H1 (cell line): ENCODE results near the gene GRM7. TPM values are rescaled to one million over a fixed set of nuclear protein-coding genes. Genes with fewer than 3 reads are reported as not detected.

Source experiments
- CTCF ChIA-PET: fragments of 300-600 bp; sonication (Branson Sonifier 250); formaldehyde crosslinking; loops from one replicate; lab custom pipeline; 2021; ENCODE audit not compliant: partially characterized antibody; lab: Charles Lee
- POLR2A ChIA-PET: fragments of 300-600 bp; sonication (Branson Sonifier 250); formaldehyde crosslinking; loops from one replicate; lab custom pipeline; 2021; ENCODE audit warnings: inconsistent platforms; ENCODE audit not compliant: partially characterized antibody; lab: Charles Lee
- DNase-seq, 2 experiments: peaks; one replicate each; pipeline versions ENCODE4 v3.0.0 to v3.0.0-alpha.2; 2010 to 2022; ENCODE audit warnings: low spot score in 2 of 2, low read depth in 1 of 2, mixed read lengths in 1 of 2
- FAIRE-seq: peaks from 2 replicates; lab custom pipeline; 2011; peaks lifted over from hg19 to GRCh38; lab: Jason Lieb, UNC
- H2AFZ ChIP-seq: 2 replicates; pipeline ENCODE4 v1.8.1; 2012; ENCODE audit warnings: low read length, inconsistent platforms
- H2AK5ac ChIP-seq: 2 replicates; pipeline ENCODE4 v1.6.1; 2013; ENCODE audit warnings: low read depth, low read length
- H2BK120ac ChIP-seq: replicated peaks from 2 replicates; pipeline ENCODE3; 2013; ENCODE audit warnings: low read depth, low read length, inconsistent platforms
- H2BK12ac ChIP-seq: 2 replicates; pipeline ENCODE4 v1.6.1; 2013; ENCODE audit warnings: low read depth, low read length
- H2BK15ac ChIP-seq: 2 replicates; pipeline ENCODE4 v1.6.1; 2013; ENCODE audit warnings: low read length
- H2BK20ac ChIP-seq: 2 replicates; pipeline ENCODE4 v1.6.1; 2013; ENCODE audit warnings: low read length
- H2BK5ac ChIP-seq: 2 replicates; pipeline ENCODE4 v1.6.1; 2013; ENCODE audit warnings: low read depth, low read length
- H3K14ac ChIP-seq: 2 replicates; pipeline ENCODE4 v1.6.1; 2013; ENCODE audit warnings: inconsistent platforms; ENCODE audit not compliant: insufficient read length
- H3K18ac ChIP-seq: 2 replicates; pipeline ENCODE4 v1.6.1; 2013; ENCODE audit warnings: low read length; ENCODE audit errors: extremely low read depth
- H3K23ac ChIP-seq: 2 replicates; pipeline ENCODE4 v1.6.1; 2013; ENCODE audit warnings: inconsistent platforms; ENCODE audit not compliant: insufficient read length
- H3K23me2 ChIP-seq: 2 replicates; pipeline ENCODE4 v1.6.1; 2013; ENCODE audit warnings: low read depth, low read length
- H3K27ac ChIP-seq: 2 replicates; pipeline ENCODE4 v1.6.1; 2011; ENCODE audit warnings: low read depth, low read length, inconsistent platforms
- H3K27me3 ChIP-seq, 4 experiments: replicated peaks in 1 of 4; 1 replicate in 1 of 4; 2 replicates in 3 of 4; pipeline versions ENCODE4 v1.6.1 to v1.8.1; 2011 to 2013; ENCODE audit warnings: low read length in 3 of 4, mild to moderate bottlenecking in 3 of 4, inconsistent platforms in 2 of 4, mixed read lengths in 2 of 4, moderate library complexity in 1 of 4; ENCODE audit not compliant: control insufficient read depth in 3 of 4, insufficient read depth in 3 of 4; ENCODE audit errors: extremely low read depth in 1 of 4
- H3K36me3 ChIP-seq, 4 experiments: 2 replicates each; pipeline versions ENCODE4 v1.6.1 to v1.8.1; 2011 to 2013; ENCODE audit warnings: mild to moderate bottlenecking in 4 of 4, low read length in 3 of 4, moderate library complexity in 2 of 4, control low read depth in 1 of 4, inconsistent platforms in 1 of 4; ENCODE audit not compliant: insufficient read depth in 4 of 4, control insufficient read depth in 2 of 4
- H3K4ac ChIP-seq: replicated peaks from 2 replicates; pipeline ENCODE3; 2013; ENCODE audit warnings: low read length, low read depth, mixed read lengths, inconsistent platforms; ENCODE audit not compliant: insufficient read length
- H3K4me1 ChIP-seq, 4 experiments: replicated peaks in 1 of 4; 1 replicate in 1 of 4; 2 replicates in 3 of 4; pipeline versions ENCODE4 v1.6.1 to v1.8.1; 2011 to 2013; ENCODE audit warnings: low read length in 3 of 4, inconsistent platforms in 2 of 4, mixed read lengths in 1 of 4; ENCODE audit not compliant: insufficient read depth in 4 of 4, control insufficient read depth in 3 of 4
- H3K4me2 ChIP-seq, 2 experiments: 2 replicates each; pipeline versions ENCODE4 v1.6.1 to v1.8.1; 2011 to 2013; ENCODE audit warnings: low read depth in 2 of 2, low read length in 2 of 2, control low read depth in 1 of 2, inconsistent platforms in 1 of 2, mild to moderate bottlenecking in 1 of 2; ENCODE audit not compliant: insufficient read depth in 1 of 2
- H3K4me3 ChIP-seq, 4 experiments: fragments of 200-600, 300-600 bp in 1 of 4; sonication (generic), shearing (Covaris generic), sonication (Bioruptor Twin) in 1 of 4; 2 replicates each; pipeline versions ENCODE4 v1.5.1 to v1.8.1; 2011 to 2016; ENCODE audit warnings: low read length in 4 of 4, low read depth in 3 of 4, control low read depth in 2 of 4, inconsistent platforms in 2 of 4, mild to moderate bottlenecking in 2 of 4, mixed read lengths in 1 of 4, moderate library complexity in 1 of 4; ENCODE audit not compliant: insufficient read depth in 2 of 4; ENCODE audit errors: extremely low read depth in 1 of 4
- H3K56ac ChIP-seq: replicated peaks from 2 replicates; pipeline ENCODE3; 2013; ENCODE audit warnings: low read depth, mild to moderate bottlenecking, mixed read lengths, low read length, inconsistent platforms; ENCODE audit not compliant: insufficient read length
- H3K79me1 ChIP-seq: 2 replicates; pipeline ENCODE4 v1.6.1; 2013; ENCODE audit warnings: low read depth, low read length, control low read depth
- H3K79me2 ChIP-seq, 2 experiments: 2 replicates each; pipeline versions ENCODE4 v1.6.1 to v1.8.1; 2012 to 2013; ENCODE audit warnings: low read length in 2 of 2, mild to moderate bottlenecking in 2 of 2, inconsistent platforms in 1 of 2; ENCODE audit not compliant: insufficient read depth in 2 of 2, control insufficient read depth in 1 of 2
- H3K9ac ChIP-seq, 4 experiments: replicated peaks in 1 of 4; 1 replicate in 1 of 4; 2 replicates in 3 of 4; pipeline versions ENCODE4 v1.6.1 to v1.8.1; 2011 to 2013; ENCODE audit warnings: low read depth in 3 of 4, low read length in 3 of 4, control low read depth in 2 of 4, mild to moderate bottlenecking in 2 of 4, moderate library complexity in 2 of 4, inconsistent platforms in 1 of 4; ENCODE audit errors: extremely low read depth in 1 of 4
- H3K9me3 ChIP-seq, 2 experiments: 2 replicates each; pipeline versions ENCODE4 v1.6.1 to v1.8.1; 2012 to 2013; ENCODE audit warnings: mild to moderate bottlenecking in 2 of 2, moderate library complexity in 2 of 2, control low read depth in 1 of 2, inconsistent platforms in 1 of 2, low read depth in 1 of 2, low read length in 1 of 2, mixed read lengths in 1 of 2; ENCODE audit not compliant: insufficient read depth in 2 of 2
- H4K20me1 ChIP-seq, 2 experiments: replicated peaks in 1 of 2; 2 replicates each; pipeline versions ENCODE3 to v1.8.1; 2011 to 2013; ENCODE audit warnings: inconsistent platforms in 2 of 2, low read length in 2 of 2, mild to moderate bottlenecking in 1 of 2; ENCODE audit not compliant: insufficient read depth in 2 of 2, control insufficient read depth in 1 of 2
- H4K5ac ChIP-seq: 2 replicates; pipeline ENCODE4 v1.6.1; 2013; ENCODE audit warnings: low read length, low read depth, mixed read lengths, inconsistent platforms; ENCODE audit not compliant: insufficient read length
- H4K8ac ChIP-seq: 2 replicates; pipeline ENCODE4 v1.8.0; 2013; ENCODE audit warnings: mild to moderate bottlenecking, moderate library complexity, low read length, inconsistent platforms; ENCODE audit not compliant: insufficient read depth; ENCODE audit errors: extremely low read depth
- H4K91ac ChIP-seq: replicated peaks from 2 replicates; pipeline ENCODE3; 2013; ENCODE audit warnings: low read length, mixed read lengths, inconsistent platforms; ENCODE audit not compliant: insufficient read length
- ATF2 ChIP-seq: IDR thresholded peaks from 2 replicates; pipeline ENCODE4 v1.6.1; 2012; ENCODE audit warnings: low read length, inconsistent platforms
- BACH1 ChIP-seq: IDR thresholded peaks from 2 replicates; pipeline ENCODE4 v1.6.1; 2012; ENCODE audit warnings: low read length, improper control_type of control experiment
- BRCA1 ChIP-seq: IDR thresholded peaks from 2 replicates; pipeline ENCODE4 v1.6.1; 2012; ENCODE audit warnings: low read depth, low read length, improper control_type of control experiment
- CTCF ChIP-seq, 3 experiments: IDR thresholded peaks; 1 replicate in 2 of 3; 2 replicates in 1 of 3; pipeline versions ENCODE4 v1.5.1 to v1.6.1; 2011; ENCODE audit warnings: low read length in 3 of 3, mild to moderate bottlenecking in 3 of 3, inconsistent platforms in 2 of 3, low read depth in 1 of 3, moderate library complexity in 1 of 3; ENCODE audit not compliant: insufficient read depth in 1 of 3; ENCODE audit errors: control extremely low read depth in 1 of 3
- HDAC2 ChIP-seq, 2 experiments: fragments of 300-600 bp in 1 of 2; sonication (generic) in 1 of 2; IDR thresholded peaks; 2 replicates each; pipeline ENCODE4 v1.6.1; 2011 to 2012; ENCODE audit warnings: low read depth in 2 of 2, low read length in 2 of 2, mild to moderate bottlenecking in 2 of 2, moderate library complexity in 2 of 2, borderline replicate concordance in 1 of 2, inconsistent platforms in 1 of 2
- JUND ChIP-seq: IDR thresholded peaks from 2 replicates; pipeline ENCODE4 v1.6.1; 2011; ENCODE audit warnings: mild to moderate bottlenecking, improper control_type of control experiment, low read length
- MAX ChIP-seq: IDR thresholded peaks from 2 replicates; pipeline ENCODE4 v1.6.1; 2012; ENCODE audit warnings: inconsistent platforms
- POLR2AphosphoS5 ChIP-seq: IDR thresholded peaks from 2 replicates; pipeline ENCODE4 v1.6.1; 2011; ENCODE audit warnings: low read depth, low read length
- SIRT6 ChIP-seq: IDR thresholded peaks from one replicate; pipeline ENCODE4 v1.7.1; 2012; ENCODE audit warnings: low read length, inconsistent platforms
- WGBS, 2 experiments: shearing (Covaris generic) in 1 of 2; methylation state at CpG; one replicate each; pipeline versions ENCODE4 v1.1.6 to v1.1.7; 2013 to 2015; ENCODE audit warnings: low lambda C conversion rate in 2 of 2, mixed read lengths in 2 of 2, inconsistent platforms in 1 of 2, low coverage in 1 of 2, missing lambda C conversion rate in 1 of 2; ENCODE audit not compliant: insufficient replicate concordance in 2 of 2, insufficient coverage in 1 of 2, insufficient read length in 1 of 2; ENCODE audit errors: extremely low coverage in 1 of 2, missing lambda C conversion rate in 1 of 2; 5-methylcytosine and 5-hydroxymethylcytosine counted together
- polyA plus RNA-seq, 7 experiments: library from polyadenylated mRNA; depleted of rRNA in 3 of 7; stranded (reverse) in 5 of 7; unstranded in 2 of 7; fragments of >200 nt in 5 of 7; fragments of 200-250 nt in 2 of 7; gene quantifications; 1 replicate in 5 of 7; 2 replicates in 1 of 7; 4 replicates in 1 of 7; pipeline versions ENCODE4 v1.2.1 to v1.2.3, GENCODE V29; 2011 to 2013; ENCODE audit warnings: missing spikeins in 2 of 7, mixed read lengths in 2 of 7
- total RNA-seq: library from RNA; stranded (reverse); fragmentation: NEBNext Ultra II Directional; extraction: Animal tissue kit (Norgen Biotek cat#: 25700); gene quantifications from 2 replicates; pipeline ENCODE4 v1.2.1, GENCODE V29; 2021
- TF ChIP-seq, protein P1 (sequence below): IDR thresholded peaks from 2 replicates; pipeline ENCODE4 v1.6.1; 2011; ENCODE audit warnings: low read depth, mild to moderate bottlenecking, low read length; ENCODE audit not compliant: insufficient read depth

The GRM7 gene
- total and polyA plus RNA-seq, 2 of the 8 experiments (the other 6 are each of a cell fraction or from before 2014, with no cell fraction given) = 0.17 to 0.24 TPM

DNA sequence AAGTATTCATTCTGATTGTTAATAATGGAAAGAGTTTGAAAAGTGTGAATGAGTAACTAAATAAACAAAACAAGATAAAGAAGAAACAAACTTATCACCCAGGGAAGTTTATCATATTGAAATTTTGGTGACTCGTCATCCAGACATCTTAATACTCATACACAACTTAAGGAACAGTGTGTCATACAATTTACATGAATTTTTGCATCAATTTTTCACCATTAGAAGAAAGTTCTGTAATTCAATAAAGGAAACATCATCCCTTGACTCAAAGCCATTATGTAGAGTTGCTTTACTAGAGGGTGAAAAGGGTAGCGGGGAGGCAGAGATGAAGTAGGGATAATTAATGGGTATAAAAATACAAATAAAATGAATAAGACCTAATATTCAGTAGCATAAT is 536.2 kb downstream of the GRM7 start:
- Histone ChIP-seq H2AK5ac (no peak overlapping the region), H3K23me2 (no peaks in the 10 kb centered on the region), H3K4me3 (no peak overlapping the region), H3K27ac (no peak overlapping the region), H3K36me3 (no peaks in the 10 kb centered on the region), H3K4me1 (no peaks in the 10 kb centered on the region), H3K79me2 (no peaks in the 10 kb centered on the region), H2BK15ac (no peak overlapping the region), H4K5ac (no peak overlapping the region), H3K4ac (no peak overlapping the region), H4K8ac (no peak overlapping the region), H3K23ac (no peak overlapping the region), H4K20me1 (no peaks in the 10 kb centered on the region), H2AFZ (no peak overlapping the region), H2BK5ac (no peak overlapping the region), H2BK20ac (no peak overlapping the region), H3K27me3 (no peaks in the 10 kb centered on the region), H3K18ac (no peak overlapping the region), H3K4me2 (no peak overlapping the region), H2BK12ac (no peak overlapping the region), H3K14ac (no peak overlapping the region), H3K9ac (no peak overlapping the region), H3K9me3 (no peaks in the 10 kb centered on the region), H3K56ac (no peak overlapping the region), H3K79me1 (no peaks in the 10 kb centered on the region), H4K91ac (no peak overlapping the region), H2BK120ac (no peak overlapping the region)
- DNase-seq (no peak), FAIRE-seq (no peak)
- CTCF ChIA-PET = no interaction called here
- POLR2A ChIA-PET = no interaction called here
- WGBS, 2 experiments = 90% methylated on average over 2 of the region's 2 CpGs; no CpG with 5 or more reads in 1 of the 2 experiments
- TF ChIP-seq CTCF (IDR thresholded peaks at IDR 0.05; ENCODE audit: control extremely low read depth in 1 of 3, insufficient read depth in 1 of 3, low read depth in 1 of 3, low read length in 3 of 3) = no peak
- no peak for TF ChIP-seq BACH1
- TF ChIP-seq MAX = no peak
- no peak for TF ChIP-seq ATF2
- TF ChIP-seq HDAC2 (IDR thresholded peaks at IDR 0.05; ENCODE audit: borderline replicate concordance in 1 of 2, low read depth in 2 of 2, low read length in 2 of 2) = no peak
- no peak for TF ChIP-seq SIRT6
- TF ChIP-seq, protein P1, sequence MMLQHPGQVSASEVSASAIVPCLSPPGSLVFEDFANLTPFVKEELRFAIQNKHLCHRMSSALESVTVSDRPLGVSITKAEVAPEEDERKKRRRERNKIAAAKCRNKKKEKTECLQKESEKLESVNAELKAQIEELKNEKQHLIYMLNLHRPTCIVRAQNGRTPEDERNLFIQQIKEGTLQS = no peak
- TF ChIP-seq POLR2AphosphoS5 = no peak
- no peak for TF ChIP-seq JUND
- TF ChIP-seq BRCA1 = no peak
